ENCODE measurements around the gene TBC1D14.

GRCh38 chr4:7048642-7049041 is 139.0 kb downstream of the TBC1D14 start:
- TF ChIP-seq, protein P1, sequence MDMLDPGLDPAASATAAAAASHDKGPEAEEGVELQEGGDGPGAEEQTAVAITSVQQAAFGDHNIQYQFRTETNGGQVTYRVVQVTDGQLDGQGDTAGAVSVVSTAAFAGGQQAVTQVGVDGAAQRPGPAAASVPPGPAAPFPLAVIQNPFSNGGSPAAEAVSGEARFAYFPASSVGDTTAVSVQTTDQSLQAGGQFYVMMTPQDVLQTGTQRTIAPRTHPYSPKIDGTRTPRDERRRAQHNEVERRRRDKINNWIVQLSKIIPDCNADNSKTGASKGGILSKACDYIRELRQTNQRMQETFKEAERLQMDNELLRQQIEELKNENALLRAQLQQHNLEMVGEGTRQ (IDR thresholded peaks at IDR 0.05; ENCODE audit: borderline replicate concordance, low read depth, low read length) = no peak
- TF ChIP-seq CHD4 (IDR thresholded peaks at IDR 0.05) (no peak), POLR2AphosphoS5 (IDR thresholded peaks at IDR 0.05; ENCODE audit: low read length) (no peak)
- TF ChIP-seq, protein P2, sequence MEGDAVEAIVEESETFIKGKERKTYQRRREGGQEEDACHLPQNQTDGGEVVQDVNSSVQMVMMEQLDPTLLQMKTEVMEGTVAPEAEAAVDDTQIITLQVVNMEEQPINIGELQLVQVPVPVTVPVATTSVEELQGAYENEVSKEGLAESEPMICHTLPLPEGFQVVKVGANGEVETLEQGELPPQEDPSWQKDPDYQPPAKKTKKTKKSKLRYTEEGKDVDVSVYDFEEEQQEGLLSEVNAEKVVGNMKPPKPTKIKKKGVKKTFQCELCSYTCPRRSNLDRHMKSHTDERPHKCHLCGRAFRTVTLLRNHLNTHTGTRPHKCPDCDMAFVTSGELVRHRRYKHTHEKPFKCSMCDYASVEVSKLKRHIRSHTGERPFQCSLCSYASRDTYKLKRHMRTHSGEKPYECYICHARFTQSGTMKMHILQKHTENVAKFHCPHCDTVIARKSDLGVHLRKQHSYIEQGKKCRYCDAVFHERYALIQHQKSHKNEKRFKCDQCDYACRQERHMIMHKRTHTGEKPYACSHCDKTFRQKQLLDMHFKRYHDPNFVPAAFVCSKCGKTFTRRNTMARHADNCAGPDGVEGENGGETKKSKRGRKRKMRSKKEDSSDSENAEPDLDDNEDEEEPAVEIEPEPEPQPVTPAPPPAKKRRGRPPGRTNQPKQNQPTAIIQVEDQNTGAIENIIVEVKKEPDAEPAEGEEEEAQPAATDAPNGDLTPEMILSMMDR (IDR thresholded peaks at IDR 0.05 in 2 of 3, conservative IDR thresholded peaks at IDR 0.05 in 1 of 3; ENCODE audit: control insufficient read depth in 2 of 3, extremely low read depth in 1 of 3, insufficient read depth in 1 of 3, low read depth in 3 of 3, low read length in 3 of 3) = no peak
